HG02870 (cell line): Measurements from ENCODE around the gene LRIG3.
"Not testable (repeated sequence)": the region's sequence is repeated elsewhere in the genome, so short reads cannot be mapped to it uniquely, and the experiment has no call there.

Source experiments
- ATAC-seq: cut with Tn5 transposase; IDR thresholded peaks from one replicate; pipeline ENCODE4 v1.9.1; 2021; ENCODE audit warnings: mild to moderate bottlenecking, moderate library complexity; ENCODE audit not compliant: unreplicated experiment

Gene LRIG3, protein sequence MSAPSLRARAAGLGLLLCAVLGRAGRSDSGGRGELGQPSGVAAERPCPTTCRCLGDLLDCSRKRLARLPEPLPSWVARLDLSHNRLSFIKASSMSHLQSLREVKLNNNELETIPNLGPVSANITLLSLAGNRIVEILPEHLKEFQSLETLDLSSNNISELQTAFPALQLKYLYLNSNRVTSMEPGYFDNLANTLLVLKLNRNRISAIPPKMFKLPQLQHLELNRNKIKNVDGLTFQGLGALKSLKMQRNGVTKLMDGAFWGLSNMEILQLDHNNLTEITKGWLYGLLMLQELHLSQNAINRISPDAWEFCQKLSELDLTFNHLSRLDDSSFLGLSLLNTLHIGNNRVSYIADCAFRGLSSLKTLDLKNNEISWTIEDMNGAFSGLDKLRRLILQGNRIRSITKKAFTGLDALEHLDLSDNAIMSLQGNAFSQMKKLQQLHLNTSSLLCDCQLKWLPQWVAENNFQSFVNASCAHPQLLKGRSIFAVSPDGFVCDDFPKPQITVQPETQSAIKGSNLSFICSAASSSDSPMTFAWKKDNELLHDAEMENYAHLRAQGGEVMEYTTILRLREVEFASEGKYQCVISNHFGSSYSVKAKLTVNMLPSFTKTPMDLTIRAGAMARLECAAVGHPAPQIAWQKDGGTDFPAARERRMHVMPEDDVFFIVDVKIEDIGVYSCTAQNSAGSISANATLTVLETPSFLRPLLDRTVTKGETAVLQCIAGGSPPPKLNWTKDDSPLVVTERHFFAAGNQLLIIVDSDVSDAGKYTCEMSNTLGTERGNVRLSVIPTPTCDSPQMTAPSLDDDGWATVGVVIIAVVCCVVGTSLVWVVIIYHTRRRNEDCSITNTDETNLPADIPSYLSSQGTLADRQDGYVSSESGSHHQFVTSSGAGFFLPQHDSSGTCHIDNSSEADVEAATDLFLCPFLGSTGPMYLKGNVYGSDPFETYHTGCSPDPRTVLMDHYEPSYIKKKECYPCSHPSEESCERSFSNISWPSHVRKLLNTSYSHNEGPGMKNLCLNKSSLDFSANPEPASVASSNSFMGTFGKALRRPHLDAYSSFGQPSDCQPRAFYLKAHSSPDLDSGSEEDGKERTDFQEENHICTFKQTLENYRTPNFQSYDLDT

GRCh38 chr12:58920102-58920960 lies at the start of gene LRIG3:
Gene LRIG3 (minus strand): TSS chr12:58920504. CDS start chr12:58920235, 269 bp downstream.
- ATAC-seq, result peak; percentile 81

- no peak for ATAC-seq
Observed at GRCh38 chr12:58969237-58969636, 48.9 kb upstream of the LRIG3 start.

DNA sequence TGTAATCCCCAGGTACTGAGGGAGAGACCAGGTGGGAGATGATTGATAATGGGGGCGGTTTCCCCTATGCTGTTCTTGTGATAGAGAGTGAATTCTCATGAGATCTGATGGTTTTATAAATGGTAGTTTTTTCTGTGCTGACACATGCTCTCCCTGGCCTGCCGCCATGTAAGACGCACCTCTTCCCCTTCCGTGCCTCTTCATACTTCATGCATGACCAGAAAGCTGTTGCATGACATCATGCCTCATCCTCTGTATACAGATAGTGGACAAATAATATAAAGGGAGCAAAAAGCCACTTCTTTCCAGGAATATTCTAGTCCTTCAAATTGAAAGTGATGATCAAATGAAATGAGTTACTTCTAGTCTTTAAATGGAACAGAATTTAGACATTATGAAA lies 47.3 kb upstream of the LRIG3 start:
- ATAC-seq, result no peak

GRCh38 chr12:58966939-58967338 lies 46.6 kb upstream of the LRIG3 start:
- no peak for ATAC-seq

DNA sequence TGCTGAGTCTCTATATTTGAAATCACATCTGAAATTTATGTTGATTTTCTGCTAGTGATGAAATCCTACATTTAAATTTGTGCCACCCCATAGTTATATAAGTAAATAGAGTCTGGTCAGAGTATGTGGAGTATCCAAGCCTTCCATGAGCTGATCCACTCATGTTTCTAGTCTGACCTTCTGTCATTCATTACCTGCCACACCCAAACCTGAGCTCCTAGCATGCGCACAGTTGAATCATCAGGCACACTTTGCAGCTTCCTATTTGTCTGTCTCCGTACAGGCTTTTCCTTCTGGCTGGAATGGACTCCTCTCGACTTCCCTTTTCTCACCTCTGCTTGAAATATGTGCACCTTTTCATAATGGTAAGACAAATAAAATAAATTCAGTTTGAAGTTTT lies 45.3 kb upstream of the LRIG3 start:
- no peak for ATAC-seq

DNA sequence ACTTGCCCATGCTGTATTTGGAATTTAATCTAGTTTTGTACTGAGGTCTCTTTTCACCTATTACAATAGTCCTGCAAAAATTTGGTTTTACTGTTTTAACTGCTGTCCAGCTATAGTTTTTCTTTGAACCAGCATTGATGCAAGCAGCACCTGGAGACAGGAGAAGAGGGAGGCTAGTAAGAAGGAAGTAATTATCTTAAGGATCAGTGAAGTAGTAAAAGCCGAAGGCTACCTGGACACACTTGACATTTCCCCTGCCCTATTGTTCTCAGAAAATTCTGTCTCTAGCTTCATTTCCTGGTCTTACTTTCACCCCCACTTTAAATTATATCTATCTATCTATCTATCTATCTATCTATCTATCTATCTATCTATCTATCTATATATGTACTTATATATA lies 43.5 kb upstream of the LRIG3 start:
- no peak for ATAC-seq

DNA sequence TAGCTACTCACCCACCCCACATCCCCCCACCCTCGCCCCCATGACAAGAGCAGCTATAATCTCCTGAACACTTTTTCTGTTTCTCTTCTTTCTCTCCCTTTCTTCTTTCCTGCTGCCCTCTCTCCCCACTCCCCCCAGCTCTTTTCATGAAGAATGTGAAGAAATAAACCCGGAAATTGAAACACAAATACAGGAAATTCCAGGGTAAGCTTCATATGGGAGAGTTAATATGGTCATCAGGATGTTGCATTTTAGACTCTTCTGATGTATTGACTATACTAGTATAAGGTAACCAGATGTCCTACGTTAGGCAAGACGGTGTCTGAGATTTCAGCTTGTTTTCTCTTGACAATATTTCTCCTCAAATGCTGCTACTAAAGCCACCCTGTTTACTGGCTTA lies 41.6 kb upstream of the LRIG3 start:
- ATAC-seq, result no peak

DNA sequence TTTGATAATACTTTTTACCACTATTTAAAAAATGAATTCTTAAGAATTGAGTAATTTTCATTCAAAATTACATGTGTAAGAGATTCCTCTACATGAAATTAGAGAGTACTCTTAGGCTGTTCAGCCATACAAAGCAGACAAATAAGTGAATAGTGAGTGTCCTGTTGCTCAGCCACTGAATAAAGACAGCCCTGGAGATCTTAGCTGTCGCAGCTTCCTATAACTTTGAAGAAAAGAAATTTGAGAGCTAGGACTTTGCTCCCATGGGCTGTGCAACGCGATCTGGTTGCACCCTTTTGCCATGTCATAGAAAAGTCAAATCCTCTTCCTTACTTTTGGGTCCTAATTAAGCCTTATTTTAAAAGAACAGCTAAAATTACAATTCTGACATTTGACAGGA lies 40.9 kb upstream of the LRIG3 start:
- no peak for ATAC-seq

- no peak for ATAC-seq
Observed at GRCh38 chr12:58959639-58960300, 39.5 kb upstream of the LRIG3 start.

- no peak for ATAC-seq
Observed at GRCh38 chr12:58957298-58957697, 37.0 kb upstream of the LRIG3 start.

DNA sequence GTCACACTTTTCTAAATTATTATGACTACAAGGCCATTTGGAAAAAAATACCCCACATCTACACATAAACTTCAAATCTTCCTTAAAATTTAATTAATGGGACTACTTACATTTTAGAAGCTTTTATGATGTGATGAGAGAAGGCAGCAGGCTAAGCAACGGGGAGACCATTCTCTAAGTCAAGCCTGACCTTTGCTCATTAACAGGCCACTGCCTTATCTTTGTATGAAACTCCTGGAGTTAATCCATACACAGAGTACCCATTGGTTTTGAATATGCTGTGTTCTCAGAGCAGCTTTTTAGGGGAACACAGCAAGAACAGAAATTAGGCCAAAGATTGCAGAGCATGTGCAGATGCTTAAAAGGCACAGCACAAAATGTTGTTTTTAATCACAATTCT lies 35.5 kb upstream of the LRIG3 start:
- no peak for ATAC-seq

DNA sequence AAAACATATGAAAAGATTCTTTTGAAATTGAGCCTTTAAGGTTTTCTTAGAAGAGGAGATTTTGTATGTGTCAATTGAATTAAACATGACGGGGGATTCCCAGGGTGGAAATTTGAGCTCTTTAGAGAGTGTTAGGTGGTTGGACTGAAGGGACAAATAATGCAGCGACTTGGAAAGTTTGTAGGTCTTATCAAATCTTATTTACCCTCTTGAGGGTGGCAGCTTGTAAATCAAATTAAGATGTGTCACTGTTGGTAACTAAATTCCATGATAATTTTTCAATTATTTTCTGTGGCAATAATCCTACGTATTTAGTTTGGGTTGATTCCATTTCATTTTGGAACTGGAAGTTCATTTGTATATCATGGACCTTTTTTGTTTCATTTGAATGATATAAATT lies 33.7 kb upstream of the LRIG3 start:
- ATAC-seq, result no peak

DNA sequence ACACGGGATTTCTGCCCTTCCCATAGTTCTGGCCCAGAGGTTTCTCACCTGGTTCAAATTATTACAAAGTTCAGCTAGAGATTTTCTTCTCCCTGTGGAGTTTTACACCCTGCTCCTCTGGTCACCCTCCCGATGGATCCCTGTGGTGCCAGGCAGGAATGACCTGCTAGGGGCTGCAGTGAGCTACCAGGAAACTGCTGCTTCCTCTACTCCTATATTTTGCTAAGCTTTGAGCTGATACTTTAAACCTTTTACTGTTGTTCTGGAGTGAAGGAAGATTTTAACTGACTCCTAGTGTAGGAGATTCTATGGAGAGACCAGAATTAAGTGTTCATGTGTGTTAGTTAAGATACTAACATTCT lies 30.4 kb upstream of the LRIG3 start:
- no peak for ATAC-seq

DNA sequence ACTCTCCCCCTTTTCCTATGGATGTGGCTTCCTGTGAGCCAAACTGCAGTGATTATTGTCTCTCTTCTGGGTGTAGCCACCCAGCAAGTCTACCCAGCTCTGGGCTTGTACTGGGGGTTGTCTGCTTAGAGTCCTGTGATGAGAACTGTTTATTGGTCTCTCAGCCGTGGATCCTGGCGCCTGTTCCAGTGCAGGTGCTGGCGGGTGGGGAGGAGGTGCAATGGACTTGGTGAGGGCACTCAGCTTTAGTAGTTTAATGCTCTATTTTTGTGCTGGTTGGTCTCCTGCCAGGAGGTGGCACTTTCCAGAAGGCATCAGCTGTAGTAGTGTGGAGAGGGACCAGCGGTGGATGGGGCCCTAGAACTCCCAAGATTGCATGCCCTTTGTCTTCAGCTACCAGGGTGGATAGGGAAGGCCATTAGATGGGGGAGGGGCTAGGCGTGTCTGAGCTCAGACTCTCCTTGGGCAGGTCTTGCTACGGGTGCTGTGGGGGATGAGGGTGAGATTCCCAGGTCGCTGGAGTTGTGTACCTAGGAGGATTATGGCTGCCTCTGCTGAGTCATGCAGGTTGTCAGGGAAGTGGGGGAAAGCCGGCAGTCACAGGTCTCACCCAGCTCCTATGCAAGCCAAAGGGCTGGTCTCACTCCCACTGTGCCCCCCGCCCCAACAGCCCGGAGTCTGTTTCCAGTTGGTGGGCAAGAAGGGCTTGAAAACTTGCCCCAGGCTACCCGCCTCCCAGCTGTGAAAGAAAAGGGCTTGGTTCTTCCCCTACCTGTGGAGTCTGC lies 29.8 kb upstream of the LRIG3 start:
- ATAC-seq, result not testable (repeated sequence)

DNA sequence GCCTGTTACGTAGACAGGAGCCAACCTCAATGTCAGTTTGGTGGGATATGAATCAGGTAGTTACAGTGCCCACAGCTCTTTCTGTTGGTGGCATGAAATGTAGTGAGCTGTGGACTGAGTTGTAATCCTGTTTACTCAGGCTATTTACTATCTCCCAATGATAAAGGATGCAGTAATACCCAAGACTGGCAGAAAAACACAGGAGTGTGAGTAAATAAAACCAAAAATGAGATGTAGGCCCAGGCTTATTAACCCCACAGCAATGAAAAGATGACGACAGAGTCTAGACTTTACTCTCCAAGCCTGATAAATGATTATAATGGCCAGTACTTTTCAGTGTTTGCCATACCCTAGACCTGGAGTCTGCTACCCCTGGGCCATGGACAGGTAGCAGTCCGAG lies 22.8 kb upstream of the LRIG3 start:
- no peak for ATAC-seq

DNA sequence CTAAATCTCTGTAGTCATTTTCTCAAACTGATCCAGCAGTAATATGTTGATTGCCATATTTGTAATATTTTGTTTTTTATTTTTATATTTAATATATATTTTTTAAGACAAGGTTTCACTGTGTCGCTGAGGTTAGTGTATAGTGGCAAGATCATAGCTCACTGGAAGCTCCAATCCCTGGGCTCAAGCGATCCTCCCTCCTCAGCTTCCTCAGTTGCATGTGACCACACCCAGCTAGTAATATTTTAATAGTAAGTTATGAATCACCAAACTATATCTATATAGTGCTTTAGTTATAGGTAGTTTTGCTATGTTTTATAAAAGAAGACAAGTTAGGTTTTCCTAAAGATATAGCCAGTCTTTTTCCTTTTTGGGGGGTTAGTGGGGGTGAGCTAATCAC lies 22.0 kb upstream of the LRIG3 start:
- ATAC-seq, result no peak

- no peak for ATAC-seq
Observed at GRCh38 chr12:58939399-58940100, 19.2 kb upstream of the LRIG3 start.

DNA sequence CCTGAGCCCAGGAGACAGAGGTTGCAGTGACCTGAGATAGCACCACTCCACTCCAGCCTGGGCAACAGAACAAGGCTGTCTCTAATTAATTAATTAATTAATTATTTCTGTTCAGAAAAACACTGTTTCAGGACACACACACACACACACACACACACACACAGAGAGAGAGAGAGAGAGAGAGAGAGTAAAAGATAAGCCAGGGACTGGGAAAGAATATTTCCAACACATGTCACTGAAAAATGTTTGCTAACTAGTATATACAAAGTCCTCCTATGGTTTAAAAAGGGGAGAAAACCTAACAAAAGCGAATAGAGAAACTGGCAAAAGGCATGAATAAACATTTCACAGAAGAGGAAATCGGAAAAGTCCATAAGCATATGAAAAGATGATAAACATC lies 18.1 kb upstream of the LRIG3 start:
- no peak for ATAC-seq

- no peak for ATAC-seq
Observed at GRCh38 chr12:58934528-58934927, 14.2 kb upstream of the LRIG3 start.
